Neural cell (in vitro differentiated cells): Measurements from ENCODE around the gene CDH4. TPM values are rescaled to one million over a fixed set of nuclear protein-coding genes. Genes with fewer than 3 reads are reported as not detected.

ENCODE experiments used
- H2AFZ ChIP-seq: fragments of 200-600, 300-800 bp; sonication (generic), shearing (Covaris generic); 2 replicates; pipeline ENCODE4 v1.6.0; 2014; ENCODE audit warnings: low read depth, mild to moderate bottlenecking, antibody characterized with exemption, low read length, moderate library complexity
- H3F3A ChIP-seq: fragments of 200-600 bp; shearing (Covaris generic); 2 replicates; pipeline ENCODE4 v1.6.1; 2016; ENCODE audit warnings: mild to moderate bottlenecking, moderate library complexity, mixed read lengths, antibody characterized with exemption, low read length; ENCODE audit not compliant: insufficient read depth, poor library complexity, severe bottlenecking
- H3K27ac ChIP-seq: fragments of 200-600, 300-800 bp; sonication (generic), shearing (Covaris generic); 2 replicates; pipeline ENCODE4 v1.5.1; 2014; ENCODE audit warnings: mild to moderate bottlenecking, low read length, moderate library complexity
- H3K27me3 ChIP-seq: fragments of 300-800, 200-600 bp; sonication (generic), shearing (Covaris generic); 2 replicates; pipeline ENCODE4 v1.6.0; 2014; ENCODE audit warnings: mild to moderate bottlenecking, low read depth, low read length, moderate library complexity; ENCODE audit not compliant: insufficient read depth
- H3K36me3 ChIP-seq: fragments of 300-800, 200-600 bp; sonication (generic), shearing (Covaris generic); 2 replicates; pipeline ENCODE4 v1.5.1; 2014; ENCODE audit warnings: mild to moderate bottlenecking, antibody characterized with exemption, low read length, moderate library complexity; ENCODE audit not compliant: insufficient read depth
- H3K4me2 ChIP-seq: fragments of 300-800, 200-600 bp; sonication (generic), shearing (Covaris generic); 2 replicates; pipeline ENCODE4 v1.6.0; 2014; ENCODE audit warnings: mild to moderate bottlenecking, low read length
- H3K4me3 ChIP-seq: fragments of 300-800, 200-600 bp; sonication (generic), shearing (Covaris generic); 2 replicates; pipeline ENCODE4 v1.5.1; 2014; ENCODE audit warnings: mild to moderate bottlenecking, low read length, moderate library complexity
- H3K79me2 ChIP-seq: fragments of 200-600 bp; shearing (Covaris generic); replicated peaks from 2 replicates; pipeline ENCODE4 v1.6.0; 2014; ENCODE audit warnings: mild to moderate bottlenecking, low read length, moderate library complexity; ENCODE audit not compliant: insufficient read depth
- H3K9ac ChIP-seq: fragments of 300-800, 200-600 bp; sonication (generic), shearing (Covaris generic); 2 replicates; pipeline ENCODE4 v1.6.1; 2016; ENCODE audit warnings: mild to moderate bottlenecking, low read length, mixed read lengths
- H3K9me2 ChIP-seq: fragments of 200-600 bp; shearing (Covaris generic); 2 replicates; pipeline ENCODE4 v1.6.1; 2016; ENCODE audit warnings: mild to moderate bottlenecking, low read length, mixed read lengths; ENCODE audit not compliant: insufficient read depth
- H3K9me3 ChIP-seq: fragments of 200-600, 300-800 bp; sonication (generic), shearing (Covaris generic); 2 replicates; pipeline ENCODE4 v1.6.1; 2016; ENCODE audit warnings: mild to moderate bottlenecking, mixed run types, low read length, moderate library complexity, mixed read lengths
- H4K20me1 ChIP-seq: fragments of 200-600 bp; shearing (Covaris generic); 2 replicates; pipeline ENCODE4 v1.6.1; 2016; ENCODE audit warnings: mild to moderate bottlenecking, mixed run types; ENCODE audit not compliant: insufficient read depth
- EP300 ChIP-seq: fragments of 450-650 bp; conservative IDR thresholded peaks from 2 replicates; pipeline ENCODE4 v1.6.1; 2014; ENCODE audit warnings: antibody characterized with exemption, mild to moderate bottlenecking, moderate library complexity; ENCODE audit not compliant: poor library complexity, severe bottlenecking
- EZH2 ChIP-seq: fragments of 200-600, 300-800 bp; shearing (Covaris generic), sonication (generic); IDR thresholded peaks from 2 replicates; pipeline ENCODE4 v1.6.1; 2014; ENCODE audit warnings: antibody characterized with exemption, low read length, borderline replicate concordance, mild to moderate bottlenecking; ENCODE audit not compliant: insufficient read depth, poor library complexity, severe bottlenecking
- MXI1 ChIP-seq: fragments of 450-650 bp; conservative IDR thresholded peaks from 2 replicates; pipeline ENCODE4 v1.6.1; 2014; ENCODE audit warnings: antibody characterized with exemption, mild to moderate bottlenecking; ENCODE audit not compliant: poor library complexity, severe bottlenecking
- POLR2AphosphoS5 ChIP-seq: IDR thresholded peaks from 2 replicates; pipeline ENCODE4 v1.6.1; 2012
- RAD21 ChIP-seq: fragments of 450-650 bp; conservative IDR thresholded peaks from 2 replicates; pipeline ENCODE4 v1.6.1; 2014; ENCODE audit warnings: antibody characterized with exemption, mild to moderate bottlenecking, moderate library complexity
- SMC3 ChIP-seq: fragments of 450-650 bp; conservative IDR thresholded peaks from 2 replicates; pipeline ENCODE4 v1.6.1; 2014; ENCODE audit warnings: antibody characterized with exemption, mild to moderate bottlenecking, moderate library complexity; ENCODE audit not compliant: poor library complexity
- TAF1 ChIP-seq: IDR thresholded peaks from 2 replicates; pipeline ENCODE4 v1.6.1; 2012; ENCODE audit warnings: low read depth
- polyA plus RNA-seq: library from polyadenylated mRNA; depleted of rRNA; stranded (reverse); fragments of >200 nt; gene quantifications from 2 replicates; pipeline ENCODE4 v1.2.3, GENCODE V29; 2014
- TF ChIP-seq, protein P1 (sequence below): IDR thresholded peaks from 2 replicates; pipeline ENCODE4 v1.6.1; 2012; ENCODE audit warnings: borderline replicate concordance
- TF ChIP-seq, protein P2 (sequence below): fragments of 450-650 bp; IDR thresholded peaks from 2 replicates; pipeline ENCODE4 v1.5.1; 2014; ENCODE audit warnings: antibody characterized with exemption, mild to moderate bottlenecking, moderate library complexity; ENCODE audit not compliant: poor library complexity, severe bottlenecking

CDH4 gene
- polyA plus RNA-seq, 1 donor from 2014 or later: 24.6 TPM

DNA sequence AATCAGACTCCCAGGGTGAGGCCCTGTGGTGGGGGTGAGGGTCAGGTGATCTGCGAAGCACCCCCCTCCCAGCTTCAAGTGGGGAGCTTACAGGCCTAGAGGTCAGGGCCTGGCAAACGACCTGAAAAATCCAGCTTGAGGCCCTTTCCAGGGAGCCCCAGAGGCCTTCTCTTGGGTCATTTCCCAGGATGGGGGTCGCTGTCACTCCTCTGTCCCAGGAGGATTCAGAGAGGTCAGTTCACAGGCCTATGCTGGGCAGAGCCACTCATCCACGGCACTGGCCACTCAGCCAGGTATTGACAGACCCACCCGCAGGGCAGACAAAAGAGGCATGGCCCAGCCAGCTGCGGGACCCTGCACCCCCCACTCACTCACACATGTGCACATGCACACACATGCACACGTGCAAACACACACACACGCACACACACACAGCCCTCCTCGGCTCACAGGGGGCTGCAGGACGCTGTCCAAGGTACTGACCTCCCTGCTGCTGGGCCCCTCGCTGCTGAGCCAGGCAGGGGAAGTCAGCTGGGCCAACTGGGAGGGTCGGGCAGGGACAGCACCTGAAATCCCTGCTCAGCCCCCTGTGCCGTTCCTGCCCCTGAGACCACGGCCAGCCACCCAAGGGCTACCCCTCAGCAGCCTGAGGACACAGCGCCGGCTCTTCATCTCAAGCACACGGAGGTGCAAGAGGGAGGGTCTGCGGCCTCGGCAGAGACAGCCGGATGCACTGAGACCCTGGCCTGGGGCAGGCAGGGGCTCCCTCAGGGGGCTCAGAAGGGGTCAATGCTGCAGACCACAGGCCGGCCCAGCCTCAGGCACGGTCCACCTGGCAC is 699.9 kb downstream of the CDH4 start:
- Histone ChIP-seq H3F3A (no peaks in the 10 kb centered on the region), H3K9ac (no peak overlapping the region)
- TF ChIP-seq RAD21 (no peak), EP300 (no peak), MXI1 (no peak), EZH2 (no peak), SMC3 (no peak), POLR2AphosphoS5 (no peak), TAF1 (no peak)
- TF ChIP-seq, protein P1, sequence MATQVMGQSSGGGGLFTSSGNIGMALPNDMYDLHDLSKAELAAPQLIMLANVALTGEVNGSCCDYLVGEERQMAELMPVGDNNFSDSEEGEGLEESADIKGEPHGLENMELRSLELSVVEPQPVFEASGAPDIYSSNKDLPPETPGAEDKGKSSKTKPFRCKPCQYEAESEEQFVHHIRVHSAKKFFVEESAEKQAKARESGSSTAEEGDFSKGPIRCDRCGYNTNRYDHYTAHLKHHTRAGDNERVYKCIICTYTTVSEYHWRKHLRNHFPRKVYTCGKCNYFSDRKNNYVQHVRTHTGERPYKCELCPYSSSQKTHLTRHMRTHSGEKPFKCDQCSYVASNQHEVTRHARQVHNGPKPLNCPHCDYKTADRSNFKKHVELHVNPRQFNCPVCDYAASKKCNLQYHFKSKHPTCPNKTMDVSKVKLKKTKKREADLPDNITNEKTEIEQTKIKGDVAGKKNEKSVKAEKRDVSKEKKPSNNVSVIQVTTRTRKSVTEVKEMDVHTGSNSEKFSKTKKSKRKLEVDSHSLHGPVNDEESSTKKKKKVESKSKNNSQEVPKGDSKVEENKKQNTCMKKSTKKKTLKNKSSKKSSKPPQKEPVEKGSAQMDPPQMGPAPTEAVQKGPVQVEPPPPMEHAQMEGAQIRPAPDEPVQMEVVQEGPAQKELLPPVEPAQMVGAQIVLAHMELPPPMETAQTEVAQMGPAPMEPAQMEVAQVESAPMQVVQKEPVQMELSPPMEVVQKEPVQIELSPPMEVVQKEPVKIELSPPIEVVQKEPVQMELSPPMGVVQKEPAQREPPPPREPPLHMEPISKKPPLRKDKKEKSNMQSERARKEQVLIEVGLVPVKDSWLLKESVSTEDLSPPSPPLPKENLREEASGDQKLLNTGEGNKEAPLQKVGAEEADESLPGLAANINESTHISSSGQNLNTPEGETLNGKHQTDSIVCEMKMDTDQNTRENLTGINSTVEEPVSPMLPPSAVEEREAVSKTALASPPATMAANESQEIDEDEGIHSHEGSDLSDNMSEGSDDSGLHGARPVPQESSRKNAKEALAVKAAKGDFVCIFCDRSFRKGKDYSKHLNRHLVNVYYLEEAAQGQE: peak; percentile 83
- TF ChIP-seq, protein P2, sequence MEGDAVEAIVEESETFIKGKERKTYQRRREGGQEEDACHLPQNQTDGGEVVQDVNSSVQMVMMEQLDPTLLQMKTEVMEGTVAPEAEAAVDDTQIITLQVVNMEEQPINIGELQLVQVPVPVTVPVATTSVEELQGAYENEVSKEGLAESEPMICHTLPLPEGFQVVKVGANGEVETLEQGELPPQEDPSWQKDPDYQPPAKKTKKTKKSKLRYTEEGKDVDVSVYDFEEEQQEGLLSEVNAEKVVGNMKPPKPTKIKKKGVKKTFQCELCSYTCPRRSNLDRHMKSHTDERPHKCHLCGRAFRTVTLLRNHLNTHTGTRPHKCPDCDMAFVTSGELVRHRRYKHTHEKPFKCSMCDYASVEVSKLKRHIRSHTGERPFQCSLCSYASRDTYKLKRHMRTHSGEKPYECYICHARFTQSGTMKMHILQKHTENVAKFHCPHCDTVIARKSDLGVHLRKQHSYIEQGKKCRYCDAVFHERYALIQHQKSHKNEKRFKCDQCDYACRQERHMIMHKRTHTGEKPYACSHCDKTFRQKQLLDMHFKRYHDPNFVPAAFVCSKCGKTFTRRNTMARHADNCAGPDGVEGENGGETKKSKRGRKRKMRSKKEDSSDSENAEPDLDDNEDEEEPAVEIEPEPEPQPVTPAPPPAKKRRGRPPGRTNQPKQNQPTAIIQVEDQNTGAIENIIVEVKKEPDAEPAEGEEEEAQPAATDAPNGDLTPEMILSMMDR: no peak

DNA sequence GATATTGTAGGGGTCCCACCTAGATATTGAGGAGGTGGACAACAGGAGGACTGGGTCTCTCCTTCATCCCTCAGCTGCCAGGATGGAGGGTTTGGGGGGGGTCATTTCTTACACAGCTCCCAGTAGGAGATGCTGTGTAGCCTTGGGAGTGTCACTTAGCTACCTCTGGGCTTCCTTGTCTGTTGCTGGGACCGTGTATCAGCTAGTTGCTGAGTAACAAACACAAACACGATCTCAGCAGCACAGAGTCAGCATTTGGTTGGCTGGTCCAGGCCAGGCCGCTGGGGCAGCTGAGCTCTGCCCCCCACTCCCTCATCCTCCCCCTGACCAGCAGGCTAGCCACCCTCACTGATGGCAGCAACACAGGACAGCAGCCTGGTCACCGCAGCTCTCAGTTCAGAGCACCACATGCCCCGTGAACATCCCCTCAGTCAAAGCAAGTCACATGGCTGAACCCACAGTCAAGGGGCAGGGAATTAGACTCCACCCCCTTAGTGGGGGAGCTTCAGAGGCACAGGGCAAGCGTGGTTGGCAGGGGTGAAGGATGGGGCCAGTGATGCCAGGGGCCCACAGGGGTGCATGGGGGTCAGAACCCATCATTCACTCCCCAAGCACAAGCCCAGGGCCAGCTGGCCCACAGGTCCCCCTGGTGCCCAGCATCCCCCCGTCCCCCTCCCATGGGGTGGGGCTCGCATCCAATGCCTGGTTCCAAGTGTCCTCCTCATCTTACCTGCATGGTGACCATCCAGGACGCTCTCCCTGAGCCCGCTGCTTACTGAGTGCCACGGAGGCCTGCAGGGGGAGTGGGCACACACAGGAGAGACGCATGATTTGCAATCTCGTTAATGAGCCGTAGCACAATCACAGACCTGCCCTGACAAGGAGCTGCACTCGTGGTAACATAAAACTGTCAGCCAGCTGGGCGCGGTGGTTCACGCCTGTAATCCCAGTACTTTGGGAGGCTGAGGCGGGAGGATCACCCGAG is 701.3 kb downstream of the CDH4 start:
- Histone ChIP-seq H3K4me2 (no peak overlapping the region), H3K4me3 (no peak overlapping the region), H3K27ac (no peak overlapping the region), H3K36me3 (no peaks in the 10 kb centered on the region), H3K9ac (no peak overlapping the region), H4K20me1 (no peaks in the 10 kb centered on the region), H3K27me3 (no peaks in the 10 kb centered on the region), H3K9me2 (no peaks in the 10 kb centered on the region), H3K79me2 (no peaks in the 10 kb centered on the region), H3F3A (no peaks in the 10 kb centered on the region), H3K9me3 (no peaks in the 10 kb centered on the region), H2AFZ (no peak overlapping the region)
- TF ChIP-seq, protein P2: no peak
- TF ChIP-seq SMC3: no peak
- TF ChIP-seq, protein P1: no peak

More for the DNA sequence above, 699.9 kb downstream of the CDH4 start:
- Histone ChIP-seq H3K27ac (no peak overlapping the region), H3K4me3 (no peak overlapping the region), H3K4me2 (no peak overlapping the region), H3K27me3 (no peaks in the 10 kb centered on the region), H3K79me2 (no peaks in the 10 kb centered on the region), H2AFZ (no peak overlapping the region), H3K36me3 (no peaks in the 10 kb centered on the region), H3K9me3 (no peaks in the 10 kb centered on the region), H4K20me1 (no peaks in the 10 kb centered on the region), H3K9me2 (no peaks in the 10 kb centered on the region)
